ENCODE measurements around the gene APCDD1L.

Gene APCDD1L

DNA sequence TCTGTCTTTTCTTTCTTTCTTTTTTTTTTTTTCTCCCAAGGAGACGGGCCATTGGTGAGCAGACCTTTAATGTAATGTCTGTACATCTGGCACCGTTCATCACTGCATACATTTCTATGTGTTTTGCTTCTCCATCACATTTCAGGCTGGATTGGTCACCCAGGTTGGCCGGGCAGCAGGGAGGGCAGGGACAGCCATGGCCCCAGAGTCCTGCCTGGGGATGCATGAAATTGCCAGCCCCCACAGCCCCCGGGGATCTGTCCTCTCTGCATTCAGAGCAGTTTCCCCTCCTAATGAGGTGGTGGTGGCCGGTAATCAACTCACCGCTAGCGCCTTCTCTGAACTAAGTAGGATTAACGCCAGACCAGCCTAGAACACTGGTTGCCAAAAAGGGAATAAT lies 50.4 kb downstream of the APCDD1L start:
- TF ChIP-seq GATA3 (IDR thresholded peaks at IDR 0.05; ENCODE audit: low read depth, low read length): no peak
- no peak for TF ChIP-seq GATA2 (IDR thresholded peaks at IDR 0.05; ENCODE audit: low read depth, low read length)

GRCh38 chr20:58463256-58463655 lies 51.9 kb downstream of the APCDD1L start:
- no peak for TF ChIP-seq GATA2 (IDR thresholded peaks at IDR 0.05; ENCODE audit: low read depth, low read length)
- TF ChIP-seq GATA3 (IDR thresholded peaks at IDR 0.05; ENCODE audit: low read depth, low read length): no peak

- TF ChIP-seq GATA2 (IDR thresholded peaks at IDR 0.05; ENCODE audit: low read depth, low read length) (no peak), GATA3 (IDR thresholded peaks at IDR 0.05; ENCODE audit: low read depth, low read length) (no peak)
Measured at GRCh38 chr20:58461899-58462298, 53.3 kb downstream of the APCDD1L start.

GRCh38 chr20:58461104-58461503 lies 54.1 kb downstream of the APCDD1L start:
- TF ChIP-seq GATA2 (IDR thresholded peaks at IDR 0.05; ENCODE audit: low read depth, low read length) (no peak), GATA3 (IDR thresholded peaks at IDR 0.05; ENCODE audit: low read depth, low read length) (no peak)

DNA sequence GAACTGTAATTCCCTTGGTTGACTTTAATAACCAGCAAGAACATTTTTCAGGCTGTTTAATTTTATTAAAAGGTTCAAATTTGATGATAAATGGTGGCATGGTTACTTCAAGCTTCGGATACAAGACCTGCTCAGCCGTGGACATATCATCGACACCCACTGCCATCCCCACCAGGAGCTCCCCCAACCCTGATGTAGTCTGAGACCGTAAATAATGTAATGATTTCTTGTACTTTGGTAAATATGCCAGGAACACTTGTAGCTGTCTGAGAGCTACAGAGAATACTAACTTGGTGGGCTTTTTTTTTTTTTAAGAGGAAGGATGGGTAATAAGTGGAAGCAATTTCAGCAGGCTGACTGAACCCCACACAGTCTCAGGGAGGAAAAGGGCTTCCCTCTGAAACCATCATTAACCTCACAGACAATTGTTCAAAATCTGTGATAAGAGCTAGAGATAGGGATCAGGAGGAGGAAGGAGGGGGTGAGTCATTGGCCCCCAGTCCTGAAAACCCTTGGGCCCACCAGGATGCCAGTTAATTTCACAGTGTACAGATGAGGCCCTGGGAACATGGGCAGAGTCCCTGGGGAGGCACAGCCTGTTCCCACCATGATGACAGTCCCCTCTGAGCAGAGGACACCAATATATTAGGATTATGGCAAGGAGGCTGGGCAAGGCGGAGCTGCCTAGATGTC lies 56.0 kb downstream of the APCDD1L start:
- no peak for TF ChIP-seq GATA3 (IDR thresholded peaks at IDR 0.05; ENCODE audit: low read depth, low read length)
- peak; percentile 27; the same call in 1 of the 2 replicates for TF ChIP-seq GATA2 (IDR thresholded peaks at IDR 0.05; ENCODE audit: low read depth, low read length)

GRCh38 chr20:58458342-58459057 lies 56.7 kb downstream of the APCDD1L start:
- no peak for TF ChIP-seq GATA3 (IDR thresholded peaks at IDR 0.05; ENCODE audit: low read depth, low read length)
- no peak for TF ChIP-seq GATA2 (IDR thresholded peaks at IDR 0.05; ENCODE audit: low read depth, low read length)

DNA sequence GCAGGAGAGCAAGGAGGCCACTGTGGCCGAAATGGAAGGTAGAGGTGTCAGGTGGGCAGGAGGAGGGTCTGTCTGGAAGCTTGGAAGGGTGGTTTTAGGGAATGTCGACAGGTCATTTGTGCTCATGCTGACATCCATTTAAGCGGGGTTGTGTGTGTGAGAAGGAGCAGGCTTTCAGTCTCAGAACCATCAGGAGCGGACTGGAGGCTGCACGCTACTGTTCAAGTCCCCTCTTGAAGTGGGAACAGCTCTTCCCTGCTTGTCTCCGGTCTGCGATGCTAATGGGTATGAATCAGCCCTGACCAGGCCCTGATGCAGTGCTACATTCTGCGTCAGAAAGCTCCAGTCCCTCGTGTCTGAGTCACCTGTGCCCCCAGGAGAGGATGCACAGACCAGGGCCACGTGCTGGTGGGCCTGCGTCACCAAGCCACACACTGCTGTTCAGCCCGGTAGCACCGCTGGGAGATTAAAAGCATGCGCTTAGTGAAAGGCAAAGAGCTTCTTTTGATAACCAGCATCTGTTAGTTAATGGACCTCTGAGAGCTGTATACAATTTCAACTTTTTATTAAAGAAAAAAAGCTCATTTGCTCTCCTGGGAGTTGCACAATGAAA lies 58.0 kb downstream of the APCDD1L start:
- TF ChIP-seq GATA2 (IDR thresholded peaks at IDR 0.05; ENCODE audit: low read depth, low read length) (no peak), GATA3 (IDR thresholded peaks at IDR 0.05; ENCODE audit: low read depth, low read length) (no peak)

DNA sequence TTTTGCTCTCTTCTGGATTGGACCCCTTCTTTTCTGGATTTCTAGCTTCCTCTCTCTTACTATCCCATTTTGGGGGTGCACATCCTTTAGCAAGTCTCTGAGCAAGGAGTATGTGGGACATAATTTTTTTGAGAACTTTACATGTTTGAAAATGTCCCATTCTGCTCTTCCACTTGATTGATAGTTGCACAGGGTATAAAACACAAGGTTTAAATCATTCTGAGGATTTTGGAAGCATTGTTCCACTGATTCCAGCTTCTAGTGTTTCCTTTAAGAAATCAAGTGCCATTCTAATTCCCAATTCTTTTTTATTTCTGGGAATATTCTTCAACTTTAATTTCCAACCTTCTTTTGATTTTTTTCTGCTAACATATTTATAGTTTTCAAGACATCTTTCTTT lies 60.7 kb downstream of the APCDD1L start:
- TF ChIP-seq GATA3 (IDR thresholded peaks at IDR 0.05; ENCODE audit: low read depth, low read length) (no peak), GATA2 (IDR thresholded peaks at IDR 0.05; ENCODE audit: low read depth, low read length) (no peak)

DNA sequence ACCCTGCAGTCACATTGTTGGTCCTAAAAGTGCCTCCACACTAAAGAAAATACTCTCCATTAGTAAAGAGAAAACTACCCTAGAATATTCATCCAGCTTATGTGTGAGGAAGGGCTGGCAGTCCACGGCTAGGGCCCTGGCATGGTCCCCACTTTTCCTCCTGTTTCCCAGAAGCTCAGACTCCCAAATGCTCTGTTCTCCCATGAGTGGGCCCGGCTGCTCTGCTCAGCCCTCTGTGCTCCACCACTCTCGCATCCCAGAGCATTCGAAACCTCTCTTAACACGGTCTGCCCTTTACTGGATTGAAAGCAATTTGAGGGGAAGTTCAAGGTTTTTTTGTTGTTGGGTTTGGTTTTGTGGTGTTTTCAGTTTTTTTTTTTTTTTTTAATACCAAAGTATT lies 61.8 kb downstream of the APCDD1L start:
- no peak for TF ChIP-seq GATA2 (IDR thresholded peaks at IDR 0.05; ENCODE audit: low read depth, low read length)
- TF ChIP-seq GATA3 (IDR thresholded peaks at IDR 0.05; ENCODE audit: low read depth, low read length): no peak

DNA sequence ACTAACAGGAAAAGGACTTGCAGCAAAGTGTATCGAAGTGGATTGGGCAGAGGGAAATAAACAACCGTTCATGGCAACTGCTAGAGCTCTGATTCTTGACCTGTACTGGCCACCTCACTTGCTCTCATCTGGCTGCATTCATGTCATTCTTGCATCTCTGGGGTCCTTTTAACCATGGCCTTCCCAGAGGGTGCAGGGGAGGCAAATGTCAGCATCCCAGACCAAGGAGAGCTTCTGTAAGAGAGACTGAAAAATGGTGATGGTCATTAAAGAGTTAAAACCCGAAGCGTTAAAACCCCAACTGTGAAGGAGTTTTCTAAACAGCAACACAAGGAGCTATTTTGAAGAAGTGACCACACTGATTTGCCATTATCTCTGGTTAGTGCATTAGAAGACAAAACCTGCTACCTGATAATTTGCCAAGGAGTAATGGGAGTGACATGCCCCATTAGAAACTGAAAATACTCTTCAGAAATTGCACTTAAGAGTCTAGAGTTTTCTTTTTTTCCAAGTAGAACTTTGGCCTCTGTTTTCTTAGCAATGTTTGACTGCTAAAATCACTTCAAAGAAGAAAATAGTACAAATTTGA lies 62.4 kb downstream of the APCDD1L start:
- no peak for TF ChIP-seq GATA3 (IDR thresholded peaks at IDR 0.05; ENCODE audit: low read depth, low read length)
- TF ChIP-seq GATA2 (IDR thresholded peaks at IDR 0.05; ENCODE audit: low read depth, low read length): no peak

DNA sequence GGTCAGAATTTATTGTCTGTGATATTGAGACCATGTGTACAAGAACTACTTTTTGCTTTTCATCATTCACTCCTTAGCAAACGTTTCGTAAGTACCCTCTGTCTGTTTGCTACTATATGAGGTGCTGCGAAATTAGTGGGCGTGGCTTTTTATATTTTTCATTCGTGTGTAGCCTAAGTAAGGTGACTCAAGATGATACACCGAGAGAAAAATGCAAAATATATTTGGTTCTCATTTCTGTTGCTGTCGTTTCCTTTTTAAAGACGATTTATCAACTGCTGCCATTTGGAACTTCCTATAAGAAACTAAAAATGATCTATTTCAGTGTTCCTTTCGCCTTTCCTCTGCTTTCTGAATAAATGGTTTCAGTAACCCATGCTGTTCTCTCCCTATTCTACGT lies 64.9 kb downstream of the APCDD1L start:
- no peak for TF ChIP-seq GATA2 (IDR thresholded peaks at IDR 0.05; ENCODE audit: low read depth, low read length)
- TF ChIP-seq GATA3 (IDR thresholded peaks at IDR 0.05; ENCODE audit: low read depth, low read length): no peak

DNA sequence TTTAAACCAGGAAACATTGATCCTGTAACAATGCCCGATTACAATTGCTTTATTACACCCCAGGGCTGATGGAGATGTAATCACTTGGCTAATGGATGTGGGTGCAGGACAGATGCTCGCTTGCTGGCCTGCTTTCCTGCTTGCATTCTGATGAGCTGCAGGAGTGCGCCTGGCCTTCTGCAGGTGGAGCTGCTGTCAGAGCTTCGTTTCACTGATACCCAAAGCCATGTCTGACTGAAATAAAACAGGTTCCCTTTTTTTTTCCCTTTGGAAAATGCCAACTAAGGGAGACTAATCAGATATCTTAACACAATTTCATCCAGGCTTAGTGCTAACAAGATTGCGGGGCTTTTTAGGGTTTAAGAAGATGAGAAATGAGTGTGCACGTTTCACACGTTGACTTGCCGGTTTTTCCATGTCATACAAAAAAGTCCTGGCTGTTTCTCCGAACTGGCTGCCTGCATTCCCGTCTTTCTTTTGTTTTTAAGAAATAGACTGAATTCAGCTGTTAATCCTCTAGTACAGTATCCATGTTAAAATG lies 65.4 kb downstream of the APCDD1L start:
- TF ChIP-seq GATA3 (IDR thresholded peaks at IDR 0.05; ENCODE audit: low read depth, low read length): peak; percentile 96
- peak; percentile 98 for TF ChIP-seq GATA2 (IDR thresholded peaks at IDR 0.05; ENCODE audit: low read depth, low read length)

DNA sequence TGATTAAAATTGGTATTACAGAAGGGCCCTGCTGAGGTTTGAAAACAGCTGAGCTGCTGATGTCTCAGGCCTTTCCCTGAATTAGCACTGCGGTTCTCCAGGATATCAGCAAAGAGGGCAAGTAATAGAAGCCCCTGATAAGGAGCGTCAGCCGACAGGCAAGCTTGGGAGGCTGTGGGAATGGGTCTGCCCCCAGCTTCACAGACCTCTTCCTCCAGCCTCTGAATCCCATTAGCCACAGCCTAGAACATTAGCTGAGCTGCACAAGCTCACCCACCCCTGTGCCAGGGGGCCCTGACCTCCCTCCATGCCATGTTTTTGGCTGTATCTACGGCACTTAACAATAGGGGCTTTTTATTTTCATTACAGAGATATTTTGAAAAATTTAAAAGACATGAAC lies 66.2 kb downstream of the APCDD1L start:
- TF ChIP-seq GATA2 (IDR thresholded peaks at IDR 0.05; ENCODE audit: low read depth, low read length): peak; percentile 60
- TF ChIP-seq GATA3 (IDR thresholded peaks at IDR 0.05; ENCODE audit: low read depth, low read length): no peak
